AG09319 (cell line): Measurements from ENCODE around the gene SEC24D.
"Not testable (repeated sequence)": the region's sequence is repeated elsewhere in the genome, so short reads cannot be mapped to it uniquely, and the experiment has no call there.

Experiments
- DNase-seq: peaks from one replicate; pipeline ENCODE4 v3.0.0-alpha.2; 2010; ENCODE audit warnings: low read depth; ENCODE audit errors: extremely low read depth
- CTCF ChIP-seq: IDR thresholded peaks from 2 replicates; pipeline ENCODE4 v1.5.1; 2011; ENCODE audit warnings: low read depth, mild to moderate bottlenecking, inconsistent platforms, low read length, moderate library complexity

Gene SEC24D

DNA sequence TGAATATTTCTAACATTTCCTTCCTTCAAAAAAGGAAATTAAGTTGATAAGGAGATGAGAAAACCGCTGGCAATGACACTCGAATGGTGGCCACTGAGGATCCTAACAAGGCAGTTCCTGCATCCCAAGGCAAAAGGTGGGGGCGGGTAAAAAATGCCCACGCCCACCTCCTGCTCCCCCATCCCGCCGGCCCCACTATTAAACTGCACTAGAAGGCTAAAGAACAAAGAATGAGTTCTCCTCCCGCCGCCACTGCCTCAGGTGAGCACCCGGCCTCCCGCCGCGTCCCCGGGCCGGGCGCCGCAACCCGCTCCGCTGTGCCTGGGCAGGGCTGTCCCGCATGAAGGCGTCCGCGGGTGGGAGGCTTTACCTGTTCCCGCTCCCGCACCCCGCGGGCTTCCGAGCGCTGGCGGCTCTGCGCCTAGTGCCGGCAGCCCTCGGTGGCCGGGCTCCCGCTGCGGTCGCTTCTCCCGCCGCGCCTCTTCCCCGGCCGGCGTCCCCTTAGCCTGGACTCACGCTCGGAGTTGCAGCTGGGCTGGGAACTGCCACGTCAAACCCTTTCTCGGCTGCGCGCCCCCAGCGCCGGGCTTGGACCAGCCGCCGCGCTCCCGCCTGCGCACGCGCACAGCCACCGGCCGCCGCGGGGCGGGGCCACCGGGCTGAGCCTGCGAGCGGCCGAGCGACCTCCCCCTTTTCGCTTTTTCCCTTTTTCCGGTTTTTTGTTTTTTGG is at the start of gene SEC24D:
SEC24D (minus strand) TSS at position 556 of the 730 bp plus-strand sequence. CDS start 2,430 bp downstream, outside the sequence.
- peak; percentile 70 for DNase-seq
- TF ChIP-seq CTCF = no peak

DNA sequence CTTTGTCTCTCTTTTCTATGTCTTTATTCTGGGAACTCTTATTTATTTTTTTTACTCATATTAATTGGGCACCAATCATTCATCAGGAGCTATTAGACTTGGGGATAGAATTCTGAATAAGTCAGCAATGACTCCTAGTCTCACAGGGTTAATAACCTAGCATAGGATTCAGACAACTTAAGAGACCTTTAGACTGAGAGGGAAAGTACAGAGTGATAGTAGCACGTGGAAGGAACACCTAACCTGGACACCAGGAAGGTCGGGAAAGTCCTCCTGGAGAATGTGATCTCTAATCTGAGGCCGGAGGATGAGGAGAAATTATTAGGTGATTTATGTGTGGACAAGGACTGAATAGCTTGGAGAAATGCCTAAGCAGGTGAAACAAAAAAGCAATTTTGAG is 48.8 kb upstream of the SEC24D start:
- DNase-seq = no peak
- TF ChIP-seq CTCF = no peak

- peak; percentile 11 for TF ChIP-seq CTCF
- DNase-seq = no peak
Observed at GRCh38 chr4:118883861-118884260, 47.9 kb upstream of the SEC24D start.

GRCh38 chr4:118881512-118882146 is 45.7 kb upstream of the SEC24D start:
- DNase-seq = no peak
- no peak for TF ChIP-seq CTCF

- no peak for DNase-seq
- TF ChIP-seq CTCF = no peak
Observed at GRCh38 chr4:118879409-118879808, 43.5 kb upstream of the SEC24D start.

DNA sequence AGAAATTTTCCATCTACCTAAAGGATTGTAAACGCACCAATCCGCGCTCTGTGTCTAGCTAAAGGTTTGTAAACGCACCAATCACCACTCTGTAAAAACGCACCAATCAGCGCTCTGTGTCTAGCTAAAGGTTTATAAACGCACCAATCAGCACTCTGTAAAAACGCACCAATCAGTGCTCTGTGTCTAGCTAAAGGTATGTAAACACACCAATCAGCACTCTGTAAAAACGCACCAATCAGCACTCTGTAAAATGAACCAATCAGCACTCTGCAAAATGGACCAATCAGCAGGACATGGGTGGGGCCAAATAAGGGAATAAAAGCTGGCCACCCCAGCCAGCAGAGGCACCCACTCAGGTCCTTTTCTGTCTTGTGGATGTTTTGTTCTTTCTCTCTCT is 42.6 kb upstream of the SEC24D start:
- DNase-seq = not testable (repeated sequence)

- no peak for TF ChIP-seq CTCF
- no peak for DNase-seq
Observed at GRCh38 chr4:118877797-118878196, 41.9 kb upstream of the SEC24D start.
